ENCODE measurements around the gene ASAP2. TPM values are rescaled to one million over a fixed set of nuclear protein-coding genes. Genes with fewer than 3 reads are reported as not detected.

Gene ASAP2
- total RNA-seq, 2 experiments from 2014 or later = 0.16 TPM; not detected in 1

DNA sequence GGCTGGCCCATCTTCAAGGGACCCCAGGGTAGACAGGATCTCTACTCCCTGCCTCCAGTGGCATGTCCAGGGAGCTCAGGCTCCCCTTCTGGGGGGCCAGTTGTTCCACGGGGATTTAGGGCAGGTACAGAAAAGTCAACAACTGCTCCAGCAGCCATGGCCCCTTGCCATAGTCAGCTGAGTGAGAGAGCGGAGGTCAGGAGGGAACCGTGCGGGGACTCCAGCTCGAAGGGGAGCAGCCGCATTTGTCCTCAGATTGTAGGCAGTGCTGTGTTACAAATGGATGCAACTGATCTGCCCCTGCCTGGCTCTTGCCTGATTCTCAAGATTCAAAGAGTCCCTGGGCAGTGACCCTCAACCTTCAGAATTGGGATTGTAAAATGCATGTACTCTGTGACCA, 166.9 kb downstream of the ASAP2 start:
- H3K36me3 ChIP-seq (ENCODE audit: insufficient read depth, low read length) = no peaks in the 10 kb centered on the region
- ChIA-PET POLR2A (no interaction called here), CTCF (no interaction called here)
- no peak for DNase-seq
- Mint-ChIP-seq H3K36me3 (ENCODE audit: low read depth) (no peaks in the 10 kb centered on the region), H3K9me3 (no peaks in the 10 kb centered on the region), H3K27me3 (no peaks in the 10 kb centered on the region), H3K4me1 (ENCODE audit: low read depth) (no peaks in the 10 kb centered on the region), H3K4me3 (no peak overlapping the region), H3K27ac (no peak overlapping the region)
- intact Hi-C loops (cut with DNase I, micrococcal nuclease) = loop anchor here in 1 of 2 experiments (10.0 kb wide), 1 partner anchor 229 kb away; no protein-coding TSS in a partner anchor
- no peaks in the 10 kb centered on the region for H3K4me1 ChIP-seq (ENCODE audit: insufficient read depth, low read length)
- peaks cover 0 to 3% of the 10 kb centered on the region in 2 experiments for H3K27me3 ChIP-seq (ENCODE audit: control insufficient read depth in 1 of 2, insufficient read depth in 2 of 2, low read length in 2 of 2)
- no peak for TF ChIP-seq CTCF (IDR thresholded peaks at IDR 0.05)
- H3K27ac ChIP-seq (ENCODE audit: low read depth in 1 of 2, low read length in 2 of 2) = no peak overlapping the region
- H3K4me3 ChIP-seq (ENCODE audit: low read length) = no peak overlapping the region
- ATAC-seq (ENCODE audit: poor library complexity) = no peak
- no peaks in the 10 kb centered on the region for H3K9me3 ChIP-seq (ENCODE audit: control insufficient read depth in 1 of 2, insufficient read depth in 1 of 2, low read length in 2 of 2)

GRCh38 chr2:9374071-9374730, 167.6 kb downstream of the ASAP2 start:
- no peaks in the 10 kb centered on the region for H3K9me3 ChIP-seq (ENCODE audit: control insufficient read depth in 1 of 2, insufficient read depth in 1 of 2, low read length in 2 of 2)
- DNase-seq = no peak
- H3K36me3 Mint-ChIP-seq (ENCODE audit: low read depth) = no peaks in the 10 kb centered on the region
- no peak overlapping the region for H3K27ac Mint-ChIP-seq
- no peak for ATAC-seq (ENCODE audit: poor library complexity)
- no peaks in the 10 kb centered on the region for H3K27me3 Mint-ChIP-seq
- peaks cover 0 to 3% of the 10 kb centered on the region in 2 experiments for H3K27me3 ChIP-seq (ENCODE audit: control insufficient read depth in 1 of 2, insufficient read depth in 2 of 2, low read length in 2 of 2)
- no peak overlapping the region for H3K4me3 Mint-ChIP-seq
- no peaks in the 10 kb centered on the region for H3K4me1 ChIP-seq (ENCODE audit: insufficient read depth, low read length)
- H3K27ac ChIP-seq (ENCODE audit: low read depth in 1 of 2, low read length in 2 of 2) = no peak overlapping the region
- no peak overlapping the region for H3K4me3 ChIP-seq (ENCODE audit: low read length)
- no peaks in the 10 kb centered on the region for H3K36me3 ChIP-seq (ENCODE audit: insufficient read depth, low read length)
- intact Hi-C loops (cut with DNase I, micrococcal nuclease) = loop anchor here in 1 of 2 experiments (10.0 kb wide), 1 partner anchor 229 kb away; no protein-coding TSS in a partner anchor
- CTCF ChIA-PET = no interaction called here
- H3K9me3 Mint-ChIP-seq = no peaks in the 10 kb centered on the region
- POLR2A ChIA-PET = no interaction called here
- TF ChIP-seq CTCF (IDR thresholded peaks at IDR 0.05) = no peak
- H3K4me1 Mint-ChIP-seq (ENCODE audit: low read depth) = no peaks in the 10 kb centered on the region

DNA sequence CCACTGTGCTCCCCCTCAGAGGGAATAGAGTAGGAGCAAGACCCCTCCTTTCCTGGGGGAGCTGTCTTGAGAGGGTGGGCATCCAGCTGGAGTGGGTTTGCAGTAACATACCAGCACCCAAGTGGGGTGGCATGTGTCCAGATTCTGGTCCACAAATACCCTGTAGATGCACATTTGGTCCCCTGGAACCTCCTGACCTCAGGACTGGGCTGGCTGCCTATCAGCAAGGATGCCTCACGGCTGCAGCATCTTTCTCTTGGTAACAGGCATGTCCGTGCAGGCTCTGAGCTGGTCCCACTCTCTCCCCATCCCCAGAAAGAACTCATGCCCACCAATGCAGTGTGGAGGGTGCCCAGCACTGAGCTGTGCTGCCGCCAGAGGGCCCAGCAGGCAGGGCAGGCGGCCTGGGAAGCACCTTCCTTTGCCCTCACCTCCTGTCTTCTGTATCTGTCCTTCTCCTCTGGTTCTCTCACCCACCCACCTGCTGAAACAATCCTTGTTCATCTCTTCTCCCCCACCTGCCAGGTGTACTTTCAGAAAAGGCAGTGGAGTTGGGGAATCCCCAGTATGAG, 169.3 kb downstream of the ASAP2 start:
- Mint-ChIP-seq H3K27ac (no peak overlapping the region), H3K4me3 (no peak overlapping the region), H3K4me1 (ENCODE audit: low read depth) (no peaks in the 10 kb centered on the region), H3K36me3 (ENCODE audit: low read depth) (no peaks in the 10 kb centered on the region), H3K9me3 (no peaks in the 10 kb centered on the region), H3K27me3 (no peaks in the 10 kb centered on the region)
- H3K4me3 ChIP-seq (ENCODE audit: low read length) = no peak overlapping the region
- no peak for ATAC-seq (ENCODE audit: poor library complexity)
- ChIA-PET CTCF (no interaction called here), POLR2A (no interaction called here)
- H3K9me3 ChIP-seq (ENCODE audit: control insufficient read depth in 1 of 2, insufficient read depth in 1 of 2, low read length in 2 of 2) = no peaks in the 10 kb centered on the region
- no peaks in the 10 kb centered on the region for H3K4me1 ChIP-seq (ENCODE audit: insufficient read depth, low read length)
- DNase-seq = no peak
- TF ChIP-seq CTCF (IDR thresholded peaks at IDR 0.05) = no peak
- intact Hi-C loops (cut with DNase I, micrococcal nuclease) = loop anchor here in 1 of 2 experiments (10.0 kb wide), 1 partner anchor 231 kb away; no protein-coding TSS in a partner anchor
- H3K27ac ChIP-seq (ENCODE audit: low read depth in 1 of 2, low read length in 2 of 2) = no peak overlapping the region
- peaks cover 0 to 3% of the 10 kb centered on the region in 2 experiments for H3K27me3 ChIP-seq (ENCODE audit: control insufficient read depth in 1 of 2, insufficient read depth in 2 of 2, low read length in 2 of 2)
- H3K36me3 ChIP-seq (ENCODE audit: insufficient read depth, low read length) = no peaks in the 10 kb centered on the region
